Fibroblast of peridontal ligament (primary cell): ENCODE measurements around the gene OR8H3.
"Not testable (repeated sequence)": the region's sequence is repeated elsewhere in the genome, so short reads cannot be mapped to it uniquely, and the experiment has no call there.

Source experiments
- DNase-seq: peaks from one replicate; pipeline ENCODE4 v3.0.0-alpha.2; 2010; ENCODE audit errors: extremely low read depth

The OR8H3 gene

GRCh38 chr11:56122073-56122472 lies at the start of gene OR8H3:
Gene OR8H3, plus strand, starts transcription at chr11:56122373. Its CDS starts 0 bp downstream, at chr11:56122373.
- DNase-seq = no peak

- no peak for DNase-seq
Observed at GRCh38 chr11:56089697-56090096, 32.5 kb upstream of the OR8H3 start.

GRCh38 chr11:56093008-56093407 lies 29.2 kb upstream of the OR8H3 start, which contains the start of gene OR8I2:
Gene OR8I2, plus strand, starts transcription at chr11:56093308. Its CDS starts 0 bp downstream, at chr11:56093308.
- no peak for DNase-seq

- DNase-seq = no peak
Observed at GRCh38 chr11:56103210-56103737, 18.9 kb upstream of the OR8H3 start, which contains the start of gene OR8H2. Gene OR8H2, plus strand, starts transcription at chr11:56103687. Its CDS starts 1,356 bp downstream, at chr11:56105043.

GRCh38 chr11:56140151-56140661 lies 18.0 kb downstream of the OR8H3 start, which contains the start of gene OR8J3:
Gene OR8J3, minus strand, starts transcription at chr11:56140201. Its CDS starts 2,483 bp downstream, at chr11:56137718.
- no peak for DNase-seq

- not testable (repeated sequence) for DNase-seq
Observed at GRCh38 chr11:56143681-56144080, 21.5 kb downstream of the OR8H3 start.

- no peak for DNase-seq
Observed at GRCh38 chr11:56151376-56151775, 29.2 kb downstream of the OR8H3 start.

- DNase-seq = no peak
Observed at GRCh38 chr11:56152333-56152732, 30.2 kb downstream of the OR8H3 start.

GRCh38 chr11:56160217-56160616 lies 38.0 kb downstream of the OR8H3 start, which contains the start of gene OR8K5:
Gene OR8K5, minus strand, starts transcription at chr11:56160317. Its CDS starts 0 bp downstream, at chr11:56160317.
- no peak for DNase-seq

- DNase-seq = no peak
Observed at GRCh38 chr11:56163804-56164203, 41.6 kb downstream of the OR8H3 start.

GRCh38 chr11:56172256-56172830 lies 50.2 kb downstream of the OR8H3 start:
- DNase-seq = no peak
